ENCODE data around the gene NUTM2E. TPM values are rescaled to one million over a fixed set of nuclear protein-coding genes. Genes with fewer than 3 reads are reported as not detected.
A peak's percentile ranks its signal among the peaks of the same experiment; 100 is the strongest.
"Not testable (repeated sequence)": the region's sequence is repeated elsewhere in the genome, so short reads cannot be mapped to it uniquely, and the experiment has no call there.

NUTM2E gene
- total and polyA plus RNA-seq, 2 of the 4 experiments (the other 2 are of a cell fraction), result not detected

DNA sequence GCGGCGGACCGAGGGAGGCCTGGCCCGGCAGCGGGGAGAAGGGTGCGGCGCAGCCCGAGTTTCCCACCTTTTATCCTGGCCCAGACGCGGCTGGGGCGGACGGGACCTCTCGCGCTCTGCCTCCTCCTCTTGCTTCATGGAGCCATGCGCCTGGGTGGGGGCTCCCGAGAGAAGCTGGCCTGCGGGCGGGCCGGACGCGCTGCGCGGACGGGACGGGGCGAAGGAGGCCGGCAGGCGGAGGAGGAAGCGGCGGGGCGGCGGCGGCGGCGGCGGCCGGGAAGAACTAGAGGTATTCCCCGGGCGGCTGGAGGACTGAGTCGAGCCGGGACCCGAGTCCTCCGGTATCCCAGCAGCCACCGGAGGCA lies 426 bp upstream of the NUTM2E start:
- H2BK20ac ChIP-seq (ENCODE audit: low read depth, low read length); H3K27me3 ChIP-seq (ENCODE audit: control insufficient read depth, insufficient read depth, low read length); H3K14ac ChIP-seq (replicated peaks; ENCODE audit: low read depth, low read length); H3K4me2 ChIP-seq (ENCODE audit: low read depth, low read length); H2BK15ac ChIP-seq (ENCODE audit: low read depth, low read length); in situ Hi-C loops (cut with MboI; ENCODE audit: low sequenced_read_pairs); H2BK120ac ChIP-seq (ENCODE audit: low read depth, low read length); BruUV-seq (replicated peaks); POLR2A ChIA-PET (ENCODE audit: unreplicated experiment); H2AK9ac ChIP-seq (replicated peaks; ENCODE audit: low read depth, low read length, poor library complexity); H3K23ac ChIP-seq (ENCODE audit: low read depth, low read length); H4K8ac ChIP-seq (ENCODE audit: low read depth in 2 of 2, low read length in 2 of 2); H4K5ac ChIP-seq (ENCODE audit: low read depth, low read length); H4K91ac ChIP-seq (ENCODE audit: insufficient read depth, low read depth, low read length); CTCF ChIA-PET; H3K79me1 ChIP-seq (ENCODE audit: low read depth in 1 of 2, low read length in 2 of 2); H2AK5ac ChIP-seq (ENCODE audit: low read depth, low read length); H2AFZ ChIP-seq (replicated peaks; ENCODE audit: low read length, poor library complexity); H3K9me3 ChIP-seq (ENCODE audit: control insufficient read depth, insufficient read depth, low read length); H3K9me1 ChIP-seq (ENCODE audit: insufficient read depth, low read length); H3K4ac ChIP-seq (ENCODE audit: low read depth, low read length); H3K36me3 ChIP-seq (ENCODE audit: control insufficient read depth, insufficient read depth, low read length); H3K18ac ChIP-seq (ENCODE audit: low read depth, low read length); dilution Hi-C loops (cut with HindIII; ENCODE audit: low sequenced_read_pairs, unreplicated experiment); intact Hi-C loops (cut with micrococcal nuclease); H3K56ac ChIP-seq (ENCODE audit: extremely low read depth, insufficient read depth, low read length); H3K4me1 ChIP-seq (ENCODE audit: control insufficient read depth, insufficient read depth, low read length); DNase-seq; H4K20me1 ChIP-seq (ENCODE audit: insufficient read depth, low read length): not testable (repeated sequence)
- Histone ChIP-seq H3K9ac (ENCODE audit: low read depth, low read length) (peak overlapping the region; percentile 83), H3K4me3 (ENCODE audit: insufficient read depth, low read depth, low read length) (peak overlapping the region; percentile 69), H3K27ac (ENCODE audit: insufficient read depth, low read length) (peak overlapping the region; percentile 89), H2BK5ac (ENCODE audit: low read depth, low read length, poor library complexity, severe bottlenecking) (peak overlapping the region; percentile 50)
- no CpG with 5 or more reads among the region's 44 CpGs for WGBS, 2 experiments (ENCODE audit: extremely low coverage in 2 of 2, insufficient read length in 1 of 2)
- peak; percentile 25; the same call in 1 of the 2 replicates for ATAC-seq (ENCODE audit: low read depth)

DNA sequence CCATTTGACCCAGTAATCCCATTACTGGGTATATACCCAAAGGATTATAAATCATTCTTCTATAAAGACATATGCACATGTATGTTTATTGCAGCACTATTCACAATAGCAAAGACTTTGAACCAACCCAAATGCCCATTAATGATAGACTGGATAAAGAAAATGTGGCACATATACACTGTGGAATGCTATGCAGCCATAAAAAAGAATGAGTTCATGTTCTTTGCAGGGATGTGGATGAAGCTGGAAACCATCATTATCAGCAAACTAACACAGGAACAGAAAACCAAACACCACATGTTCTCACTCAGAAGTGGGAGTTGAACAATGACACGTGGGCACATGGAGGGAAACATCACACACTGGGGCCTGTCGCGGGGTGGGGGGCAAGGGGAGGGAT lies 7.3 kb downstream of the NUTM2E start:
- in situ Hi-C loops (cut with MboI; ENCODE audit: low sequenced_read_pairs); H3K4me3 ChIP-seq (ENCODE audit: insufficient read depth, low read depth, low read length); H3K4me1 ChIP-seq (ENCODE audit: control insufficient read depth, insufficient read depth, low read length); H3K4ac ChIP-seq (ENCODE audit: low read depth, low read length); H3K9me1 ChIP-seq (ENCODE audit: insufficient read depth, low read length); BruUV-seq (replicated peaks); H2AK5ac ChIP-seq (ENCODE audit: low read depth, low read length); DNase-seq; H3K27me3 ChIP-seq (ENCODE audit: control insufficient read depth, insufficient read depth, low read length); H3K9ac ChIP-seq (ENCODE audit: low read depth, low read length); H2BK15ac ChIP-seq (ENCODE audit: low read depth, low read length); dilution Hi-C loops (cut with HindIII; ENCODE audit: low sequenced_read_pairs, unreplicated experiment); H4K91ac ChIP-seq (ENCODE audit: insufficient read depth, low read depth, low read length); H3K36me3 ChIP-seq (ENCODE audit: control insufficient read depth, insufficient read depth, low read length); intact Hi-C loops (cut with micrococcal nuclease); H2BK120ac ChIP-seq (ENCODE audit: low read depth, low read length); H4K5ac ChIP-seq (ENCODE audit: low read depth, low read length); H3K14ac ChIP-seq (replicated peaks; ENCODE audit: low read depth, low read length); H2AK9ac ChIP-seq (replicated peaks; ENCODE audit: low read depth, low read length, poor library complexity); POLR2A ChIA-PET (ENCODE audit: unreplicated experiment); H3K56ac ChIP-seq (ENCODE audit: extremely low read depth, insufficient read depth, low read length); H3K27ac ChIP-seq (ENCODE audit: insufficient read depth, low read length); H3K9me3 ChIP-seq (ENCODE audit: control insufficient read depth, insufficient read depth, low read length); ATAC-seq (ENCODE audit: low read depth); H2AFZ ChIP-seq (replicated peaks; ENCODE audit: low read length, poor library complexity); H2BK5ac ChIP-seq (ENCODE audit: low read depth, low read length, poor library complexity, severe bottlenecking); H3K79me1 ChIP-seq (ENCODE audit: low read depth in 1 of 2, low read length in 2 of 2); H3K23ac ChIP-seq (ENCODE audit: low read depth, low read length); CTCF ChIA-PET; H3K4me2 ChIP-seq (ENCODE audit: low read depth, low read length); H4K8ac ChIP-seq (ENCODE audit: low read depth in 2 of 2, low read length in 2 of 2); H2BK20ac ChIP-seq (ENCODE audit: low read depth, low read length); H3K18ac ChIP-seq (ENCODE audit: low read depth, low read length); H4K20me1 ChIP-seq (ENCODE audit: insufficient read depth, low read length): not testable (repeated sequence)
- WGBS, 2 experiments (ENCODE audit: extremely low coverage in 2 of 2, insufficient read length in 1 of 2), result no CpG with 5 or more reads among the region's 3 CpGs
